Transverse colon (tissue), 4 donors: ENCODE measurements around the gene CNOT6L. TPM values are rescaled to one million over a fixed set of nuclear protein-coding genes. Genes with fewer than 3 reads are reported as not detected.

Experiments
- DNase-seq: peaks from one replicate; pipeline ENCODE4 v3.0.0-alpha.2; 2019
- H3K27ac ChIP-seq, 4 donors: fragments of 200-600 bp; sonication (generic); 2 replicates each; pipeline ENCODE4 v1.5.1; 2016 to 2018; ENCODE audit warnings: inconsistent platforms in 4 of 4
- H3K27me3 ChIP-seq: fragments of 200-600 bp; sonication (generic); 2 replicates; pipeline ENCODE4 v1.5.1; 2017; ENCODE audit warnings: inconsistent platforms
- H3K36me3 ChIP-seq, 4 donors: fragments of 200-600 bp; sonication (generic); 2 replicates each; pipeline ENCODE4 v1.5.1; 2017 to 2019; ENCODE audit warnings: inconsistent platforms in 4 of 4
- H3K4me1 ChIP-seq, 4 donors: fragments of 200-600 bp; sonication (generic); 2 replicates each; pipeline ENCODE4 v1.5.1; 2017 to 2020; ENCODE audit warnings: inconsistent platforms in 4 of 4
- H3K4me3 ChIP-seq, 4 donors: fragments of 200-600 bp; sonication (generic); 1 replicate in 1 of 4; 2 replicates in 3 of 4; pipeline versions ENCODE4 v1.5.1 to v1.6.1; 2017 to 2019; ENCODE audit warnings: inconsistent platforms in 4 of 4
- H3K9me3 ChIP-seq, 2 donors: fragments of 200-600 bp; sonication (generic); 2 replicates each; pipeline ENCODE4 v1.5.1; 2017 to 2019; ENCODE audit warnings: inconsistent platforms in 2 of 2
- CTCF ChIP-seq, 5 experiments: fragments of 200-600 bp in 3 of 5; fragments of 450-650 bp in 2 of 5; sonication (generic) in 3 of 5; IDR thresholded peaks; 1 replicate in 2 of 5; 2 replicates in 3 of 5; pipeline ENCODE4 v1.5.1; 2016 to 2017; ENCODE audit warnings: antibody characterized with exemption in 5 of 5, inconsistent platforms in 3 of 5, mild to moderate bottlenecking in 2 of 5, moderate library complexity in 1 of 5
- EP300 ChIP-seq: sonication (generic); formaldehyde crosslinking; IDR thresholded peaks from one replicate; pipeline ENCODE4 v1.6.1; 2017; ENCODE audit warnings: antibody characterized with exemption, low read depth
- POLR2A ChIP-seq: fragments of 450-650 bp; IDR thresholded peaks from one replicate; pipeline ENCODE4 v1.6.1; 2016; ENCODE audit warnings: antibody characterized with exemption, mild to moderate bottlenecking, moderate library complexity
- POLR2AphosphoS5 ChIP-seq, 3 donors: sonication (generic); formaldehyde crosslinking; IDR thresholded peaks; one replicate each; pipeline ENCODE4 v1.6.1; 2016; ENCODE audit warnings: antibody characterized with exemption in 3 of 3
- WGBS, 2 donors: methylation state at CpG; one replicate each; pipeline ENCODE4 v1.1.5; 2018; ENCODE audit warnings: low coverage in 1 of 2; 5-methylcytosine and 5-hydroxymethylcytosine counted together
- in situ Hi-C, 4 donors: fragments of 200-750 bp; cut with MboI; loops; one replicate each; pipeline versions ENCODE4 v1.15.0 to v1.15.1; 2017; ENCODE audit warnings: low sequenced_read_pairs in 3 of 4, low pct_ligation_motif_present in 1 of 4, low pct_unique_long_range_greater_than_20kb in 1 of 4
- intact Hi-C: fragments of 100-400 bp; cut with DNase I; formaldehyde crosslinking; loops from one replicate; pipeline ENCODE4 v1.15.1; 2023; ENCODE audit warnings: low total_unique reads
- total RNA-seq, 4 donors: library from RNA; depleted of rRNA; stranded (reverse); fragments of >200 nt; gene quantifications; one replicate each; pipeline ENCODE4 v1.1.0, GENCODE V29; 2016

The CNOT6L gene
- total RNA-seq, 4 donors from 2014 or later = 2.2 to 30.5 (median 14.9) TPM

DNA sequence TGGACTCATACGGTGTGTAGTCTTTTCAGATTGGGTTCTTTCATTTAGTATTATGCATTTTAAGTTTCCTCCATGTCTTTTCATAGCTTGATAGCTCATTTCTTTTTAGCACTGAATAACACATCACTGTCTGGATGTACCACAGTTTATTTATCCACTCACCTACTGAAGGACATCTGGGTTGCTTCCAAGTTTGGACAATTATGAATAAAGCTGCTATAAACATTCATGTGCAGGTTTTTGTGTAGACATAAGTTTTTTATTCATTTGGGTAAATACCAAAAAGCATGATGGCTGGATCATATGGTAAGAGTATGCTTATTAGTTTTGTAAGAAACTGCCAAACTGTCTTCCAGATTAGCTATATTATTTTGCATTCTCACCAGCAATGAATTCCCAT is 29.0 kb downstream of the CNOT6L start:
- Histone ChIP-seq H3K9me3 (no peaks in the 10 kb centered on the region), H3K27ac (no peak overlapping the region), H3K36me3 (no peaks in the 10 kb centered on the region), H3K4me1 (peaks cover 0 to 39% (median 5%) of the 10 kb centered on the region in 4 donors), H3K27me3 (no peaks in the 10 kb centered on the region), H3K4me3 (no peak overlapping the region)
- intact Hi-C loops = no loop called here
- in situ Hi-C loops = no loop called here
- TF ChIP-seq POLR2A (no peak), EP300 (no peak), CTCF (IDR thresholded peaks at IDR 0.05) (no peak), POLR2AphosphoS5 (IDR thresholded peaks at IDR 0.05) (no peak)
- DNase-seq = no peak
- WGBS, 2 donors = 88 to 93% methylated on average over 1 of the region's 1 CpG

GRCh38 chr4:77788990-77789389 is 30.2 kb downstream of the CNOT6L start:
- 86% methylated on average over 2 of the region's 2 CpGs for WGBS, 2 donors
- TF ChIP-seq CTCF (IDR thresholded peaks at IDR 0.05) = no peak
- no peak for TF ChIP-seq EP300
- TF ChIP-seq POLR2A = no peak
- no peak for TF ChIP-seq POLR2AphosphoS5 (IDR thresholded peaks at IDR 0.05)
- intact Hi-C loops = no loop called here

DNA sequence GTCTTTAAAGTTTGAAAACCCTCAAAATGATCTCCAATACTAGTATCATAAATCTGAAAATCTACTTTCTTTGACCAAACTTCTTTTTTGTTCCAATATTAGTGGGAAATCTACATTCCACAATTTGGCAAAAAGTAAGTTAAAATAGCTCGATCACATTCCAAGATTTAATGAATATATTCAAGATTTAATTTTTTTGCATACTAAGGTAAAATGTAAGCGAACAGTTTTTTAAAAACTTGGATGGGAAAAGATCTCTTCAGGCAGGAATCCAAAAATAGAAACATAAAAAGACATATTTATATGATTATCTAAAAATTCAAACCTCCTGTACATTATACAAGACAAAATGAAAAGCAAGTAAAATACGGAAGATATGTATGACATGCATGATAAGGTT is 31.2 kb downstream of the CNOT6L start:
- Histone ChIP-seq H3K4me3 (no peak overlapping the region), H3K9me3 (no peaks in the 10 kb centered on the region), H3K36me3 (no peaks in the 10 kb centered on the region), H3K27me3 (no peaks in the 10 kb centered on the region), H3K27ac (no peak overlapping the region), H3K4me1 (peaks cover 0 to 53% (median 11%) of the 10 kb centered on the region in 4 donors)
- in situ Hi-C loops = no loop called here
- intact Hi-C loops = no loop called here
- WGBS, 2 donors = 86 to 97% methylated on average over 3 of the region's 3 CpGs
- DNase-seq = no peak
- TF ChIP-seq POLR2AphosphoS5 (IDR thresholded peaks at IDR 0.05) (no peak), EP300 (no peak), POLR2A (no peak), CTCF (IDR thresholded peaks at IDR 0.05) (no peak)

More at GRCh38 chr4:77788990-77789389, 30.2 kb downstream of the CNOT6L start:
- Histone ChIP-seq H3K27me3 (no peaks in the 10 kb centered on the region), H3K4me1 (peaks cover 0 to 49% (median 9%) of the 10 kb centered on the region in 4 donors), H3K4me3 (no peak overlapping the region), H3K27ac (no peak overlapping the region), H3K36me3 (no peaks in the 10 kb centered on the region), H3K9me3 (no peaks in the 10 kb centered on the region)
- DNase-seq = no peak
- in situ Hi-C loops = no loop called here

DNA sequence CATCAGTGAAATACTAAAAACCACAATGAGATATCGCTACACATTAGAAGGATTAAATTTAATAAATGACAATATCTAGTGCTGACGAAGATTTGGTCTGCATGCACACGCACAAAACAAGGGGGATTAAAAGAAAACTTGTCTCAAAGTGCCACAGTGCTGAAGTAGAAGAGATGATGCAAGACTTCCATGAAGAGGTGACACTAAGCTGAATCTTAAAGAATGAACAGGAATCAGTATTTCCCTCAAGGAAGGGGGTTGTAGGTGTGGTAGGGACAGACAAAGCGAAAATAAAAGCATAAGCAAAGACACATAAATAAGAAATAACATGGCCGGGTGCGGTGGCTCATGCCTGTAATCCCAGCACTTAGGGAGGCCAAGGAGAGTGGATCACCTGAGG is 33.5 kb downstream of the CNOT6L start:
- no peaks in the 10 kb centered on the region for H3K27me3 ChIP-seq
- no peak overlapping the region for H3K27ac ChIP-seq
- no peaks in the 10 kb centered on the region for H3K36me3 ChIP-seq
- WGBS, 2 donors = 93% methylated on average over 6 of the region's 6 CpGs
- in situ Hi-C loops = no loop called here
- H3K4me3 ChIP-seq = no peak overlapping the region
- peaks cover 0 to 52% (median 13%) of the 10 kb centered on the region in 4 donors for H3K4me1 ChIP-seq
- no peaks in the 10 kb centered on the region for H3K9me3 ChIP-seq
- DNase-seq = no peak
- intact Hi-C loops = no loop called here
- TF ChIP-seq EP300 (no peak), CTCF (IDR thresholded peaks at IDR 0.05) (no peak), POLR2AphosphoS5 (IDR thresholded peaks at IDR 0.05) (no peak), POLR2A (no peak)
